Smooth muscle cell (in vitro differentiated cells): ENCODE measurements around the gene MVD. TPM values are rescaled to one million over a fixed set of nuclear protein-coding genes. Genes with fewer than 3 reads are reported as not detected.

Experiments
- DNase-seq: peaks from one replicate; lab custom pipeline; 2025; ENCODE audit not compliant: unreplicated experiment; lab: John Stamatoyannopoulos, UW
- H2AFZ ChIP-seq: fragments of 200-600 bp; sonication (generic); 2 replicates; pipeline ENCODE4 v1.6.0; 2016; ENCODE audit warnings: antibody characterized with exemption, low read depth, mild to moderate bottlenecking
- H3F3A ChIP-seq: fragments of 200-600 bp; sonication (generic); 2 replicates; pipeline ENCODE4 v1.6.0; 2017; ENCODE audit warnings: antibody characterized with exemption, low read depth
- H3K27ac ChIP-seq: fragments of 200-600 bp; sonication (generic); 2 replicates; pipeline ENCODE4 v1.5.1; 2016; ENCODE audit warnings: low read depth, mild to moderate bottlenecking
- H3K27me3 ChIP-seq: fragments of 200-600 bp; sonication (generic); 2 replicates; pipeline ENCODE4 v1.6.1; 2016; ENCODE audit warnings: low read depth, mild to moderate bottlenecking
- H3K36me3 ChIP-seq: fragments of 200-600 bp; sonication (generic); 2 replicates; pipeline ENCODE4 v1.5.1; 2016; ENCODE audit warnings: low read depth
- H3K4me1 ChIP-seq: fragments of 200-600 bp; sonication (generic); 2 replicates; pipeline ENCODE4 v1.5.1; 2016; ENCODE audit warnings: low read depth
- H3K4me2 ChIP-seq: fragments of 200-600 bp; sonication (generic); 2 replicates; pipeline ENCODE4 v1.6.0; 2016; ENCODE audit warnings: mild to moderate bottlenecking
- H3K4me3 ChIP-seq: fragments of 200-600 bp; sonication (generic); 2 replicates; pipeline ENCODE4 v1.5.1; 2016; ENCODE audit warnings: mild to moderate bottlenecking
- H3K79me2 ChIP-seq: fragments of 200-600 bp; sonication (generic); 2 replicates; pipeline ENCODE4 v1.6.0; 2016; ENCODE audit warnings: low read depth, mild to moderate bottlenecking
- H3K9ac ChIP-seq: fragments of 200-600 bp; sonication (generic); 2 replicates; pipeline ENCODE4 v1.6.0; 2016; ENCODE audit warnings: low read depth
- H3K9me3 ChIP-seq: fragments of 200-600 bp; sonication (generic); replicated peaks from 2 replicates; pipeline ENCODE4 v1.5.1; 2016; ENCODE audit warnings: low read depth
- H4K20me1 ChIP-seq: fragments of 200-600 bp; sonication (generic); 2 replicates; pipeline ENCODE4 v1.6.0; 2016; ENCODE audit warnings: low read depth
- WGBS: methylation state at CpG from one replicate; pipeline ENCODE4 v1.1.7; 2016; ENCODE audit warnings: low lambda C conversion rate; 5-methylcytosine and 5-hydroxymethylcytosine counted together
- polyA plus RNA-seq: library from polyadenylated mRNA; unstranded; fragments of >200 nt; fragmentation: Nextera tagmentation; extraction: Ambion mirVana; gene quantifications from 2 replicates; pipeline ENCODE4 v1.2.1, GENCODE V29; 2016
- total RNA-seq: library from RNA; depleted of rRNA; stranded (reverse); fragments of >200 nt; gene quantifications from 2 replicates; pipeline ENCODE4 v1.2.3, GENCODE V29; 2014
- TF ChIP-seq, protein P1 (sequence below): fragments of 200-600 bp; sonication (generic); IDR thresholded peaks from 2 replicates; pipeline ENCODE4 v1.5.1; 2017; ENCODE audit warnings: borderline replicate concordance, mild to moderate bottlenecking, antibody characterized with exemption; ENCODE audit not compliant: insufficient read depth, poor library complexity, severe bottlenecking

Gene MVD
- total and polyA plus RNA-seq, 2 experiments from 2014 or later: 46.1 to 113 TPM

DNA sequence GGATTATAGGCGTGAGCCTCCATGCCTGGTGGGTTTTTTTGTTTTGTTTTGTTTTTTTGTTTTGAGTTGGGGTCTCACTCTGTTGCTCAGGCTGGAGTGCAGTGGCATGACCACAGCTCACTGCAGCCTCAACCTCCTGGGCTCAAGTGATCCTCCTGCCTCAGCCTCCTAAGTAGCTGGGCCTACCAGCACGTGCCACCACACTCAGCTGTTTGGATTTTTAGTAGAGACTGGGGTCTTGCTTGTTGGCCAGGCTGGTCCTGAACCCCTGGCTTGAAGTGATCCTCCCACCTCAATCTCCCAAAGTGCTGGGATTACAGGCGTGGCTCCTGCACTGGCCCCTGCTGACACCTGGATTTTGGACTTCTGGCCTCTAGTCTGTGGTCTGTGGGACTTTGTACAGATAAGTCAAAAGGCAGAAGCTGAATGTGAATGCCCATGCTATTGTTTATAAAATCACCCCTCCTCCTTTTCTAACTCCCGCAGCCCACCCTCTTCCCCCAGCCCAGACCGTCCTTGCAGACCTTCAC lies 17.7 kb upstream of the MVD start:
- DNase-seq: no peak
- H3K9ac ChIP-seq: no peak overlapping the region
- no peak overlapping the region for H3K4me2 ChIP-seq
- peaks cover 4% of the 10 kb centered on the region for H3K4me1 ChIP-seq
- H3K79me2 ChIP-seq: no peaks in the 10 kb centered on the region
- TF ChIP-seq, protein P1, sequence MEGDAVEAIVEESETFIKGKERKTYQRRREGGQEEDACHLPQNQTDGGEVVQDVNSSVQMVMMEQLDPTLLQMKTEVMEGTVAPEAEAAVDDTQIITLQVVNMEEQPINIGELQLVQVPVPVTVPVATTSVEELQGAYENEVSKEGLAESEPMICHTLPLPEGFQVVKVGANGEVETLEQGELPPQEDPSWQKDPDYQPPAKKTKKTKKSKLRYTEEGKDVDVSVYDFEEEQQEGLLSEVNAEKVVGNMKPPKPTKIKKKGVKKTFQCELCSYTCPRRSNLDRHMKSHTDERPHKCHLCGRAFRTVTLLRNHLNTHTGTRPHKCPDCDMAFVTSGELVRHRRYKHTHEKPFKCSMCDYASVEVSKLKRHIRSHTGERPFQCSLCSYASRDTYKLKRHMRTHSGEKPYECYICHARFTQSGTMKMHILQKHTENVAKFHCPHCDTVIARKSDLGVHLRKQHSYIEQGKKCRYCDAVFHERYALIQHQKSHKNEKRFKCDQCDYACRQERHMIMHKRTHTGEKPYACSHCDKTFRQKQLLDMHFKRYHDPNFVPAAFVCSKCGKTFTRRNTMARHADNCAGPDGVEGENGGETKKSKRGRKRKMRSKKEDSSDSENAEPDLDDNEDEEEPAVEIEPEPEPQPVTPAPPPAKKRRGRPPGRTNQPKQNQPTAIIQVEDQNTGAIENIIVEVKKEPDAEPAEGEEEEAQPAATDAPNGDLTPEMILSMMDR: no peak
- H2AFZ ChIP-seq: no peak overlapping the region
- 90% methylated on average over 5 of the region's 5 CpGs for WGBS
- no peaks in the 10 kb centered on the region for H4K20me1 ChIP-seq
- H3K27me3 ChIP-seq: peaks cover 20% of the 10 kb centered on the region
- no peak overlapping the region for H3K27ac ChIP-seq
- no peak overlapping the region for H3K4me3 ChIP-seq
- H3K36me3 ChIP-seq: no peaks in the 10 kb centered on the region
- no peaks in the 10 kb centered on the region for H3F3A ChIP-seq
- H3K9me3 ChIP-seq: no peaks in the 10 kb centered on the region

DNA sequence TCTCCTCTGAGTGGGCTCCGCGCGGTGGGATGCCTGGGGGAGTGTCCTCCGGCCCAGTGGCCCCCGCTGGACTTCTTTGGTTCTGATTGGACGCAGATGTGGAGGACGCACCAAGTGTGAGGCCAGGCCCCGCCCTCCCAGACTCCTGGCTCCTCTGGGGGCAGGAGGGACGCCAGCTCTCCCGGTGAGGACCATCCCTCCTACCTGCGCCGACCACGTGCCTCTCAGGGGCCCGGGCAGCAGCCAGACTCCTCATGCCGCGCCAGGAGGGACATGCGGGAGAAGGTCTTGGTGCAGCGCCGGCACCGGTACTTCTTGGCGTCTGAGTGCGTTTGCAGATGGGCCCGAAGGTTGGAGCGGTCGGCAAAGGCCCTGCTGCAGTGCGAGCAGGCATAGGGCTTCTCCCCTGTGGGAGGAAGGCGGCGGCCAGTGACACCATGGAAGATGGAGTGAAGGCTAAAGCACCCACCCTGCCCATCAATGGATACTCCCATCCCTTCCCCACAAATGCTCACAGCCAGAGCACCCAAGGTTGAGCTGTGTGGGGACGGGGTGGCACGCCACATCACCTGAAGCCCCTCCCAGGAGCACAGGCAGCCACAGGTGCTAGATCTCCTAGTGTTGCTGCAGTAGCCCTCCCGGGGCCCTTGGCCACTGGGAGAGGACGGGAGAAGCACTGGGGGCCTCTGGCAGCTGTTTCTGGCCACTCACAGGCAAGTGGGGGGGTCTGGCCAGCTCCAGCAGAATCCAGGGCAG lies 15.5 kb upstream of the MVD start:
- Histone ChIP-seq H3K36me3 (no peaks in the 10 kb centered on the region), H4K20me1 (no peaks in the 10 kb centered on the region), H3K9ac (no peak overlapping the region), H3K79me2 (no peaks in the 10 kb centered on the region), H3F3A (no peaks in the 10 kb centered on the region), H3K4me3 (no peak overlapping the region), H3K27me3 (no peaks in the 10 kb centered on the region), H3K4me2 (no peak overlapping the region), H3K4me1 (no peaks in the 10 kb centered on the region), H2AFZ (no peak overlapping the region), H3K27ac (no peak overlapping the region), H3K9me3 (no peaks in the 10 kb centered on the region)
- TF ChIP-seq, protein P1: no peak
- no peak for DNase-seq
- 87% methylated on average over 30 of the region's 32 CpGs for WGBS

GRCh38 chr16:88677721-88678120 lies 14.8 kb upstream of the MVD start:
- Histone ChIP-seq H3K79me2 (no peaks in the 10 kb centered on the region), H3K9ac (no peak overlapping the region), H3K4me1 (no peaks in the 10 kb centered on the region), H3F3A (no peaks in the 10 kb centered on the region), H3K4me2 (no peak overlapping the region), H3K9me3 (no peaks in the 10 kb centered on the region), H4K20me1 (no peaks in the 10 kb centered on the region), H3K27ac (no peak overlapping the region), H3K36me3 (no peaks in the 10 kb centered on the region), H3K4me3 (no peak overlapping the region), H2AFZ (no peak overlapping the region), H3K27me3 (no peaks in the 10 kb centered on the region)
- WGBS: 89% methylated on average over 13 of the region's 13 CpGs
- no peak for DNase-seq
- TF ChIP-seq, protein P1: no peak
